HTERT RPE-1 (cell line): ENCODE data around the gene SLC26A5.
"Not testable (repeated sequence)": the region's sequence is repeated elsewhere in the genome, so short reads cannot be mapped to it uniquely, and the experiment has no call there.

Experiments used
- in situ Hi-C: fragments of 300-500 bp; cut with MboI; formaldehyde crosslinking; loops from 4 replicates; pipeline ENCODE4 v1.14.3; 2020; ENCODE audit warnings: low sequenced_read_pairs

Gene SLC26A5

GRCh38 chr7:103446049-103446520, at the start of gene SLC26A5:
Gene SLC26A5 (minus strand): TSS chr7:103446207. CDS start chr7:103421514, 24,693 bp downstream.
- in situ Hi-C loops: no loop called here

GRCh38 chr7:103487419-103487818, 41.4 kb upstream of the SLC26A5 start:
- in situ Hi-C loops: no loop called here

GRCh38 chr7:103486873-103487272, 40.9 kb upstream of the SLC26A5 start:
- in situ Hi-C loops: not testable (repeated sequence)

- in situ Hi-C loops: no loop called here
Measured at GRCh38 chr7:103480771-103481170, 34.8 kb upstream of the SLC26A5 start.

- in situ Hi-C loops: no loop called here
Measured at GRCh38 chr7:103474956-103475355, 28.9 kb upstream of the SLC26A5 start.

- in situ Hi-C loops: no loop called here
Measured at GRCh38 chr7:103469095-103469948, 23.3 kb upstream of the SLC26A5 start.

- in situ Hi-C loops: no loop called here
Measured at GRCh38 chr7:103466814-103467213, 20.8 kb upstream of the SLC26A5 start.

- in situ Hi-C loops: no loop called here
Measured at GRCh38 chr7:103462358-103462757, 16.4 kb upstream of the SLC26A5 start.

- in situ Hi-C loops: no loop called here
Measured at GRCh38 chr7:103447073-103447960, 1.3 kb upstream of the SLC26A5 start.

- in situ Hi-C loops: no loop called here
Measured at GRCh38 chr7:103445228-103446048, 569 bp downstream of the SLC26A5 start.

- in situ Hi-C loops: no loop called here
Measured at GRCh38 chr7:103439661-103440060, 6.3 kb downstream of the SLC26A5 start.

- in situ Hi-C loops: no loop called here
Measured at GRCh38 chr7:103437623-103438022, 8.4 kb downstream of the SLC26A5 start.

- in situ Hi-C loops: no loop called here
Measured at GRCh38 chr7:103432712-103433111, 13.3 kb downstream of the SLC26A5 start.

- in situ Hi-C loops: no loop called here
Measured at GRCh38 chr7:103425177-103425576, 20.8 kb downstream of the SLC26A5 start.

GRCh38 chr7:103423467-103424179, 22.4 kb downstream of the SLC26A5 start:
- in situ Hi-C loops: no loop called here

- in situ Hi-C loops: no loop called here
Measured at GRCh38 chr7:103420857-103421384, 25.1 kb downstream of the SLC26A5 start.

GRCh38 chr7:103418241-103418640, 27.8 kb downstream of the SLC26A5 start:
- in situ Hi-C loops: no loop called here

- in situ Hi-C loops: no loop called here
Measured at GRCh38 chr7:103413407-103413806, 32.6 kb downstream of the SLC26A5 start.

- in situ Hi-C loops: no loop called here
Measured at GRCh38 chr7:103412151-103412550, 33.9 kb downstream of the SLC26A5 start.
